Measurements from ENCODE around the gene BICC1. TPM values are rescaled to one million over a fixed set of nuclear protein-coding genes. Genes with fewer than 3 reads are reported as not detected.

The BICC1 gene
- total and polyA plus RNA-seq, 2 of the 13 experiments (the other 11 are each of a cell fraction or from before 2014, with no cell fraction given) = 0.18 to 1.5 TPM

GRCh38 chr10:58477122-58477521, 35.5 kb upstream of the BICC1 start:
- DNase-seq (ENCODE audit: low spot score) (no peak), ATAC-seq (no peak), FAIRE-seq (no peak)
- intact Hi-C loops (cut with micrococcal nuclease; ENCODE audit: unreplicated experiment) (no loop called here), in situ Hi-C loops (cut with HindIII; ENCODE audit: extremely low pct_ligation_motif_present, low pct_unique_long_range_greater_than_20kb) (no loop called here)
- H3K4me1 ChIP-seq (ENCODE audit: insufficient read depth, low read length) = peaks cover 23% of the 10 kb centered on the region
- CTCF ChIA-PET (ENCODE audit: low intra/inter-chr PET ratio, low total read pairs) = no interaction called here
- no peaks in the 10 kb centered on the region for H3K36me3 ChIP-seq (replicated peaks in 1 of 2; ENCODE audit: control insufficient read depth in 1 of 2, insufficient read depth in 2 of 2, low read length in 2 of 2)
- no peak for TF ChIP-seq SCMH1 (CRISPR knock-in tag; IDR thresholded peaks at IDR 0.05; ENCODE audit: borderline replicate concordance)
- no peak for TF ChIP-seq ZNF335 (CRISPR knock-in tag; IDR thresholded peaks at IDR 0.05)
- TF ChIP-seq, protein P1, sequence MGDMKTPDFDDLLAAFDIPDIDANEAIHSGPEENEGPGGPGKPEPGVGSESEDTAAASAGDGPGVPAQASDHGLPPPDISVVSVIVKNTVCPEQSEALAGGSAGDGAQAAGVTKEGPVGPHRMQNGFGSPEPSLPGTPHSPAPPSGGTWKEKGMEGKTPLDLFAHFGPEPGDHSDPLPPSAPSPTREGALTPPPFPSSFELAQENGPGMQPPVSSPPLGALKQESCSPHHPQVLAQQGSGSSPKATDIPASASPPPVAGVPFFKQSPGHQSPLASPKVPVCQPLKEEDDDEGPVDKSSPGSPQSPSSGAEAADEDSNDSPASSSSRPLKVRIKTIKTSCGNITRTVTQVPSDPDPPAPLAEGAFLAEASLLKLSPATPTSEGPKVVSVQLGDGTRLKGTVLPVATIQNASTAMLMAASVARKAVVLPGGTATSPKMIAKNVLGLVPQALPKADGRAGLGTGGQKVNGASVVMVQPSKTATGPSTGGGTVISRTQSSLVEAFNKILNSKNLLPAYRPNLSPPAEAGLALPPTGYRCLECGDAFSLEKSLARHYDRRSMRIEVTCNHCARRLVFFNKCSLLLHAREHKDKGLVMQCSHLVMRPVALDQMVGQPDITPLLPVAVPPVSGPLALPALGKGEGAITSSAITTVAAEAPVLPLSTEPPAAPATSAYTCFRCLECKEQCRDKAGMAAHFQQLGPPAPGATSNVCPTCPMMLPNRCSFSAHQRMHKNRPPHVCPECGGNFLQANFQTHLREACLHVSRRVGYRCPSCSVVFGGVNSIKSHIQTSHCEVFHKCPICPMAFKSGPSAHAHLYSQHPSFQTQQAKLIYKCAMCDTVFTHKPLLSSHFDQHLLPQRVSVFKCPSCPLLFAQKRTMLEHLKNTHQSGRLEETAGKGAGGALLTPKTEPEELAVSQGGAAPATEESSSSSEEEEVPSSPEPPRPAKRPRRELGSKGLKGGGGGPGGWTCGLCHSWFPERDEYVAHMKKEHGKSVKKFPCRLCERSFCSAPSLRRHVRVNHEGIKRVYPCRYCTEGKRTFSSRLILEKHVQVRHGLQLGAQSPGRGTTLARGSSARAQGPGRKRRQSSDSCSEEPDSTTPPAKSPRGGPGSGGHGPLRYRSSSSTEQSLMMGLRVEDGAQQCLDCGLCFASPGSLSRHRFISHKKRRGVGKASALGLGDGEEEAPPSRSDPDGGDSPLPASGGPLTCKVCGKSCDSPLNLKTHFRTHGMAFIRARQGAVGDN (CRISPR knock-in tag; IDR thresholded peaks at IDR 0.05) = no peak
- TF ChIP-seq, protein P2, sequence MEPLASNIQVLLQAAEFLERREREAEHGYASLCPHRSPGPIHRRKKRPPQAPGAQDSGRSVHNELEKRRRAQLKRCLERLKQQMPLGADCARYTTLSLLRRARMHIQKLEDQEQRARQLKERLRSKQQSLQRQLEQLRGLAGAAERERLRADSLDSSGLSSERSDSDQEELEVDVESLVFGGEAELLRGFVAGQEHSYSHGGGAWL (CRISPR knock-in tag; IDR thresholded peaks at IDR 0.05) = no peak
- TF ChIP-seq ZSCAN20 (CRISPR knock-in tag; IDR thresholded peaks at IDR 0.05; ENCODE audit: borderline replicate concordance) = no peak
- TF ChIP-seq ZNF326 (CRISPR knock-in tag; IDR thresholded peaks at IDR 0.05; ENCODE audit: borderline replicate concordance) = no peak
- no peak overlapping the region for H3K4me2 ChIP-seq (ENCODE audit: low read depth, low read length)
- H4K20me1 ChIP-seq (ENCODE audit: insufficient read depth, low read length) = no peaks in the 10 kb centered on the region
- no peak overlapping the region for H3K27ac ChIP-seq (ENCODE audit: extremely low read length, insufficient read depth, low read length)
- no TSS peak for BruUV-seq (replicated peaks)
- POLR2A ChIA-PET = interaction anchor here (1.1 kb wide), 1 partner anchor 92 kb away, joined by 3 read pairs; no protein-coding TSS in a partner anchor
- no peak overlapping the region for H2AFZ ChIP-seq (ENCODE audit: low read length)
- no peak overlapping the region for H3K4me3 ChIP-seq (replicated peaks in 1 of 3; ENCODE audit: insufficient read depth in 1 of 3, low read depth in 2 of 3, low read length in 3 of 3)
- H3K79me2 ChIP-seq (ENCODE audit: insufficient read depth, low read length) = no peaks in the 10 kb centered on the region
- no peaks in the 10 kb centered on the region; a peak in 1 of 5 replicates for H3K27me3 ChIP-seq (ENCODE audit: control insufficient read depth in 1 of 2, insufficient read depth in 2 of 2, low read length in 2 of 2)
- no peak overlapping the region for H3K9ac ChIP-seq (ENCODE audit: insufficient read depth, low read depth, low read length)
- no peaks in the 10 kb centered on the region for H3K9me3 ChIP-seq (ENCODE audit: low read length)
- 56% methylated on average over 2 of the region's 2 CpGs for WGBS (ENCODE audit: low lambda C conversion rate)
